GM21619 (cell line): ENCODE results near the gene COL26A1.
"Not testable (repeated sequence)": the region's sequence is repeated elsewhere in the genome, so short reads cannot be mapped to it uniquely, and the experiment has no call there.

ENCODE experiments used
- ATAC-seq: cut with Tn5 transposase; IDR thresholded peaks from one replicate; pipeline ENCODE4 v1.9.1; 2021; ENCODE audit not compliant: unreplicated experiment

Gene COL26A1

GRCh38 chr7:101436221-101436735, 73.6 kb downstream of the COL26A1 start:
- ATAC-seq, result no peak

- no peak for ATAC-seq
These were observed 74.3 kb downstream of the COL26A1 start for GRCh38 chr7:101436857-101437576.

- ATAC-seq, result no peak
These were observed 79.2 kb downstream of the COL26A1 start for GRCh38 chr7:101441890-101442289.

DNA sequence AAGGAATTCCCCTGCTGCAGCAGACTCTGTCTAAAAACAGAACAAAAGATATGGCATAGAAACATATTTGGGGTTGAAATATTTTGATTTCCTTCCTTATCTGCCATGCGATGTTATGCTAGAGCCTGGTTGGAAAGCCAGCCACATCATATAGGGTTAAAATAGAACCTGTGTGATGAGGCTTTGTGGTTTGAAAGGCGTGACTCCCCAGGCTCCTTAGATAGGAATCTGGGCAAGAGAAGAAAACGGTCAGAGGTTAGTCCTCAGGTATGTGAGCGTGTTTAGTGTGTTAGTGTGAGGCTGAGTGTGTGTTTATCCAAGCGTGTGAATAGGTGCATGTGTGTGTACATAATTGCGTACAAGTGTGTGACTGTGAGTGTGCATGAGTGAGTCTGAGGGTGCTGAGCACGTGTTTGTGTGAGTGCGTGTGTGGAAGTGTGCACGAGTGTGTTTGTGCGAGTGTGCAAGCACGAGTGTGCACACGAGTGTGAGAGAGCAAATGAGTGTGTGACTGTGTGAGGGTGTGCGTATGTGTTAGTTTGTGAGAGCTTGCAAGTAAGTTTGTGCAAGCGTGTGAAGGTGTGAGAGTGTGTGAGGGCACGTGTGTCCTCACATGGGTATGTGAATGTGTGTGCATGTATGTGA, 79.9 kb downstream of the COL26A1 start:
- ATAC-seq, result no peak

DNA sequence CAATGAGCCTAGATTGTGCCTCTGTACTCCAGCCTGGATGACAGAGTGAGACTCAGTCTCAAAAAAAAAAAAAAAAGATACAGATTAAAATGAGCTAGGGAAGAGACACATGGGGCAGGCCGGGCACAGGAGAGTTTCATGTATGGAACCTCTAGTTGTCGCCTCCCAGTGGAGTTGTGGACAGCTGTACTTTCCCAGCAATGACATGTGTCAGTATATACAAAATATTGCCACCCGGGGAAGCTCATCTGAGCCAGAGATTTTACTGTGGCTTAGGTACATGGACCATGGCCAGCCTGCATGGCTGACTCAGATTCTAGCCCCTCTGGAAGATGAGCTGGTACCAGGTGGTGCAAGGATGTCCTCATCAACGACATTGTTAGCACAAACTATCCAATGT, 87.4 kb downstream of the COL26A1 start:
- ATAC-seq, result no peak

GRCh38 chr7:101453617-101454016, 90.9 kb downstream of the COL26A1 start:
- no peak for ATAC-seq

- no peak for ATAC-seq
These were observed 94.5 kb downstream of the COL26A1 start for GRCh38 chr7:101457001-101457750.

DNA sequence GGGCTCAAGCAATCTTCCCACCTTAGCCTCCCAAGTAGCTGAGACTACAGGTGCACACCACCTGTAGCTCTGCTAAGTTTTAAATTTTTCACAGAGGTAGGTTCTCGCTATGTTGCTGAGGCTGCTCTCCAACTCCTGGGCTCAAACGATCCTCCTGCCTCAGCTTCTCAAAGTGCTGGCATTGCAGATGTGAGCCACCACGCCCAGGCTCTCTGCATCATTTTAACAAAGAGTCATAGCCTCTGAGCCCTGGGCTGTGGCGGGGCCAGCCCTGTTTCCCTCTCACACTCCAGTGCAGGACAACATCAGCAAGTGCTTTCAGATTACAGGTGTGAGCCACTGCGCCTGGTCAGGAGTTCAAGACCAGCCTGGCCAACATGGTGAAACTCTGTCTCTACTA, 102.5 kb downstream of the COL26A1 start:
- ATAC-seq, result no peak

DNA sequence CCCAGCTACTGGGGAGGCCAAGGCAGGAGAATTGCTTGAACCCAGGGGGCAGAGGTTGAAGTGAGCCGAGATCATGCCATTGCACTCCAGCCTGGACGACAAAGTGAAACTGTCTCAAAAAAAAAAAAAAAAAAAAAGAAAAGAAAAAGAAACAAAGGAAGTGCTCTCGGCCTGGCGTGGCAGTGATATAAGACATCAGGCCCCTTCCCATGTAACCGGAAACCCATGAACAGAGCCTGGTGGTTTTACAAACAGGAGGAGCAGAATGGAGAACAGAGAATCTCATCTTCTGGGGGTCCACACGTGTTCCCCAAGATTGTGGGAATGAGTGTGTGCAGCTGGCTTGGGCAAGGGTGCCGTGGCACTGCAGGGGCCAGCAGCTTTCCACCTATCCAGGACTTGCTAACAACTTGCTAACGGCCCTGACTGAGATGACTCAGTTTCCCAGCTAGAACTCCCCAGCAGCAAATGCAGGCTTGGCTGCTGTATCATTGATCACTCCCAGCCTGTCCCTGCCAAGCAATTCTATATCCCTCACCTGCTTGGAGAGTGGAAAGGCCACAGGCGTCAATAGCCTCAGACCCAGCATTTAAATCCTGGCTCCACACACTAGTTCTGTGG, 103.0 kb downstream of the COL26A1 start:
- no peak for ATAC-seq

DNA sequence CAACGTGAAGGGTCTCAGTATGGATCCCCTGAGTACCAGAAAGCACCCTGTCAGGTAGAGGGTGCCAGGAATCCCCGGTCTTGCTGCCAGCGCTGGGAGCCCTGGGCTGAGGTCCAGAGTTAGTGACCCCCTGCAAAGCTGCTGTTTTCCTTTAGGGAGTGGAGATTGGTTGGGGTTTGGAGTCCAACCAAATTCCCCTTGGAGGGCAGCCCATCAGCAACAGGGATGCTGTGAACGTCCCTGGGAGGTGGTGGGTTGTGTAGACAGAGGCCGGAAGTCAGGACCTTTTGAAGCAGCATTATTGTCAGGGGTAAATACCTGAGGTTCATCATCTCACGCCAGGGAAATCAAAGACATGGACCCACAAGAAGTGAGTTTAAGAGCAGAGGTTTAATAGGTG, 104.2 kb downstream of the COL26A1 start:
- no peak for ATAC-seq

- no peak for ATAC-seq
These were observed 106.0 kb downstream of the COL26A1 start for GRCh38 chr7:101468546-101469275.

GRCh38 chr7:101470668-101471487, 108.2 kb downstream of the COL26A1 start:
- no peak for ATAC-seq

- ATAC-seq, result no peak
These were observed 111.5 kb downstream of the COL26A1 start for GRCh38 chr7:101474178-101474577.

- not testable (repeated sequence) for ATAC-seq
These were observed 113.0 kb downstream of the COL26A1 start for GRCh38 chr7:101475691-101476090.

DNA sequence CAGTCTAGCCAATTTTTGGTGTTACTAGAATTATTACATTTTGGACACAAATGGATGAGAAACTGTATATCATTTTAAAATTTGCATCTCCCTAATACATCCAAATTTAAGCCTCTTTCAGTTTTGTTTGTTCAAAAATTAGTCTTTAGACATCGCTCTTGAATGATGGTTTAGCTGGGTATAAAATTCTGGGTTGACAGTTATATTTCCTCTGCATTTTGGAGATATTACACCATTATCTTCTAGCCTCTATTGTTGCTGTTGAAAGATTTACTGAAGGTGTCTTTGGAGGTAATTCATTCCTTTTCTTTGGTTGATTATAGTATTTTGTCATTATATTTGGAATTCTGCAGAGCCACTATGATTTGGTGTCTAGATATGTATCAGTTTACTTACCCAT, 116.5 kb downstream of the COL26A1 start:
- ATAC-seq, result no peak

- not testable (repeated sequence) for ATAC-seq
These were observed 123.4 kb downstream of the COL26A1 start for GRCh38 chr7:101486056-101486432.

GRCh38 chr7:101486433-101487104, 123.9 kb downstream of the COL26A1 start:
- ATAC-seq, result no peak

DNA sequence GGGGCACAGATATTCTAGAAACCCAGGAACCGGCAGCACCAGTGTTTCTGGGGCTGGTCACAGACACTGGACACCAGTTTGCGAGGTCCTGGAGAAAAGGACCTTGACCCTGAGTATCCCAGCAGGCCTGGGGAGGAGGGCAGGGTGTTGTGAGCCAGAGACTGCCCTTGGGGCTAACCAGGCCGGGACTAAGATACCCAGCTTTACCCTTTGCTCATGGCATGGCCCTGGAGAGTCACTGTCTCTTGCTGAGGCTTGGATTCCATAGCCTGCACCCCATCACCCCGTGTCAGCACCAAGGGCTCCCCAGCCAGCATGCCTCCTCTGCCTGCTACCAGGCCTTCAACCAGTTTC, 124.4 kb downstream of the COL26A1 start:
- no peak for ATAC-seq

DNA sequence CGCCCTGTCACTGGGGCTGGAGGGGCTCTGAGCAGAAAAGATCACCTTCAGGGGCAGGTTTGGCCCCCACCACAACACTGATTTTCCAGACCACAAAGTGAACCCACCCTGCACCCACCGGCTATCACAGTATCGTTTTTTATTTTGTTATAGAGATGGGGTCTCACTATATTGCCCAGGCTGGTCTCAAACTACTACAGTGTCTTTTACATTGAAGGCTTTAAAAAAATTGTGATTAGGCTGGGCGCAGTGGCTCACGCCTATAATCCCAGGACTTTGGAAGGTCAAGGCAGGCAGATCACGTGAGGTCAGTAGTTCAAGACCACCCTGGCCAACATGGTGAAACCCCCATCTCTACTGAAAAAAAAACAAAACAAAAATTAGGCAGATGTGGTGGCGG, 125.1 kb downstream of the COL26A1 start:
- no peak for ATAC-seq
